HG02970 (cell line): ENCODE data around the gene PLPPR3.
"Not testable (repeated sequence)": the region's sequence is repeated elsewhere in the genome, so short reads cannot be mapped to it uniquely, and the experiment has no call there.

Source experiments
- ATAC-seq: cut with Tn5 transposase; IDR thresholded peaks from one replicate; pipeline ENCODE4 v1.9.1; 2021; ENCODE audit warnings: mild to moderate bottlenecking, moderate library complexity, moderate number of reproducible peaks; ENCODE audit not compliant: unreplicated experiment, low FRiP score

The PLPPR3 gene

DNA sequence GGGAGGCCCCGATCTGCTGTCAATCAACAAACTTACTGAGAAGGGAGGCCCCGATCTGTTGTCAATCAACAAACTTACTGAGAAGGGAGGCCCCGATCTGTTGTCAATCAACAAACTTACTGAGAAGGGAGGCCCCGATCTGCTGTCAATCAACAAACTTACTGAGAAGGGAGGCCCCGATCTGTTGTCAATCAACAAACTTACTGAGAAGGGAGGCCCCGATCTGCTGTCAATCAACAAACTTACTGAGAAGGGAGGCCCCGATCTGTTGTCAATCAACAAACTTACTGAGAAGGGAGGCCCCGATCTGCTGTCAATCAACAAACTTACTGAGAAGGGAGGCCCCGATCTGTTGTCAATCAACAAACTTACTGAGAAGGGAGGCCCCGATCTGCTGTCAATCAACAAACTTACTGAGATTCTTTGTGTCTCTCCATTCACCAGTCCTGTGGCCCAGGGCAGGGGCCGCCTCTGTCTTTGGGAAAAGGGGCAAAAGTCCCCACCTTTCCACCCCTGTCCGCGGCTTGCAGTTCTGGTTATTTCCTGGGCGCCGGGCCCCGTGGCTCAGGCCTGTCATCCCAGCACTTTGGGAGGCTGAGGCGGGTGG, 32.0 kb upstream of the PLPPR3 start:
- not testable (repeated sequence) for ATAC-seq

DNA sequence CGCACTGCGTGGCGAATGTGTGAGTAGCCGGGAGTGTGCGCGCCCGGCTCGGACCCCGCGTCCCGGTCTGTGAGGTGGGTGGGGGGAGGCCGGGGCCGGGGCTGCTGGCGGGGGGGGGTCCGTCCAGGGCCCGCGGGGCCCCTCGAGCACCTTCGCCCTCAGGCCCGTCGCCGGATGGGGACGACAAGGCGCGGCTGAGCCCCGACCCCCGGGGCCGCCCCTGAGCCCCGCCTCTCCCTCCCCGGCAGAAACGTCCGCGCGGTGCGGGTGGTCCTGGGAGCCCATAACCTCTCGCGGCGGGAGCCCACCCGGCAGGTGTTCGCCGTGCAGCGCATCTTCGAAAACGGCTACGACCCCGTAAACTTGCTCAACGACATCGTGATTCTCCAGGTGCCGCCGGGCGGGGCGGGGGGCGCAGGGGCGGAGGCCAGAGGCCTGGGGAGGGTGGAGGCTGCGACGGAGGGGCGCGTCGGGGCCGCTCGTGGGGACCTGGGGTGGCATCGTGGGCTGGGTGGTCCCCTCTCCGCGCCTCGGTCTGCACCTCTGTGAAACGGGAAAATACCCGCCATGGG, 31.3 kb upstream of the PLPPR3 start:
- no peak for ATAC-seq

DNA sequence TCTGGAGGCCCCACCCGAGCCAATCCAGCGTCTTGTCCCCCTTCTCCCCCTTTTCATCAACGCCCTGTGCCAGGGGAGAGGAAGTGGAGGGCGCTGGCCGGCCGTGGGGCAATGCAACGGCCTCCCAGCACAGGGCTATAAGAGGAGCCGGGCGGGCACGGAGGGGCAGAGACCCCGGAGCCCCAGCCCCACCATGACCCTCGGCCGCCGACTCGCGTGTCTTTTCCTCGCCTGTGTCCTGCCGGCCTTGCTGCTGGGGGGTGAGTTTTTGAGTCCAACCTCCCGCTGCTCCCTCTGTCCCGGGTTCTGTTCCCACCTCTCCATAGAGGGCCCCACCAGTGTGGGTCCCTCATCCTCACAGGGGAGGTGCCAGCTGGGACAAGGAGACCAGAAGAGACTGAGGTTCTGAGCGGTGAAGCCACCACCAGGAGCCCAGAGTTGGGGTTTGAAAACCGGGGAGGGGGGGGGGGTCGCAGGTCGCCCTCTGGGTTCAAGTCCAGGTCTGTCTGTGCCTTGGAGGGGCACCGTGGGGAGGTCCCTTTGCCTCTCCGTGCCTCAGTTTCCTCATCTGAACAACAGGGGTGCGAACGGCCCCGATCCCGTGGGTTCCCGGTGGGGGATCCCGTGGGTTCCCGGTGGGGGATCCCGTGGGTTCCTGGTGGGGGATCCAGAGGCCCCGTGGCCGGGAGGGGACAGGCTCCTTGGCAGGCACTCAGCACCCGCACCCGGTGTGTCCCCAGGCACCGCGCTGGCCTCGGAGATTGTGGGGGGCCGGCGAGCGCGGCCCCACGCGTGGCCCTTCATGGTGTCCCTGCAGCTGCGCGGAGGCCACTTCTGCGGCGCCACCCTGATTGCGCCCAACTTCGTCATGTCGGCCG, 30.6 kb upstream of the PLPPR3 start, which contains the start of gene ELANE:
Gene ELANE (plus strand): TSS at position 168 of the 878 bp plus-strand sequence. CDS start 26 bp downstream, at position 194.
- ATAC-seq: no peak

DNA sequence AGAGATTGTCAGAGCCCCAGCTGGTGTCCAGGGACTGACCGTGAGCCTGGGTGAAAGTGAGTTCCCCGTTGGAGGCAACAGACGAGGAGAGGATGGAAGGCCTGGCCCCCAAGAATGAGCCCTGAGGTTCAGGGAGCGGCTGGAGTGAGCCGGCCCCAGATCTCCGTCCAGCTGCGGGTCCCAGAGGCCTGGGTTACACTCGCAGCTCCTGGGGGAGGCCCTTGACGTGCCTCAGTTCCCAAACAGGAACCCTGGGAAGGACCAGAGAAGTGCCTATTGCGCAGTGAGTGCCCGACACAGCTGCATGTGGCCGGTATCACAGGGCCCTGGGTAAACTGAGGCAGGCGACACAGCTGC, 29.2 kb upstream of the PLPPR3 start:
- no peak for ATAC-seq

DNA sequence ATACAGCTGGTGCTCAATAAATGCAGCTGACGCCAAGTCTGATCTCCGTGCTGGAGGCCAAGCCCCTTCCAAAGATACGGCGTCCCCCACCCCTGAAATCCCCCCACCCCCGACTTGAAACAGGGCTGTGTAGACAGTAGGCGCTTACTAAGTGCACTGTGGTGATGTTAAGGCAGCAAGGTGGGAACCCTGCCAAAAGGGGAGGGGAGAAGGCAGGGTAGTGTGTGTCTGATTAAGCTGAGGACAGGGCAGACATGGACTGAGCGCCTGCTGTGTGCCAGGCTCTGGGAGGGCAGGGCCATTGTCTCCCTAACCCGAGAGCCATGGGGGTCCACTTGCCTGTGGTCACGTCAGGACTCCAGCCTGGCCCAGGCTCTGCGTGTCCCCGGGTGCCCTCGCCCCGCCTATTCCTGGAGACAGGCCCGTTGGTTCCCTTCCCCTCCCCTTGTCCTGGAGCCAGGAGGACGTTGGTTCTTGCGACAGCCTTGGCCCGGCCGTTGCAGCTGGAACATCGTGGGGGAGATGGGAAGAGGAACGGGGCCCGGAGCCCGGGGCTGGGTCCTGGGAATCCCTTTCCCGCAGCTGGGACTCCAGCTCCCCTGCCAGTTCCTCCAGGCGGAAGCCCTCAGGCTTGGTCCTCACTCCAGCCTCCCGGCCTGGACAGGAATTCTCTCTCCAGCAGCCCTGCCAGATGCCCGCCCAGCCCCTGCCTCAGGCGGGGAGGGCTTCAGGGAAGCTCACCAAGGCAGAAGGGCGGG, 28.6 kb upstream of the PLPPR3 start:
- ATAC-seq: no peak

DNA sequence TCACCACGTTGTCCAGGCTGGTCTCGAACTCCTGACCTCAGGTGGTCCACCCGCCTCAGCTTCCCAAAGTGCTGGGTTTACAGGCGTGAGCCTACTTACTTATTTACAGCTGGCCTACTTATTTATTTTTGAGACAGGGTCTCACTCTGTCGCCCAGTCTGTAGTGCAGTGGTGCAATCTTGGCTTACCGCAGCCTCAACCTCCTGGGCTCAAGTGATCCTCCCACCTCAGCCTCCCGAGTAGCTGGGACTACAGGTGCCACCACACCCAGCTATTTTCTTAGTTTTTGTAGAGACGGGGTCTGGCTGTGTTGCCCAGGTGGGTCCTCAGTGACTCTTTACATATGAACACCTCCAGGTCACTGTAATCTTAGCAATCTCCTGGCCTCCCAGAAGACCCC, 27.4 kb upstream of the PLPPR3 start:
- ATAC-seq: not testable (repeated sequence)

DNA sequence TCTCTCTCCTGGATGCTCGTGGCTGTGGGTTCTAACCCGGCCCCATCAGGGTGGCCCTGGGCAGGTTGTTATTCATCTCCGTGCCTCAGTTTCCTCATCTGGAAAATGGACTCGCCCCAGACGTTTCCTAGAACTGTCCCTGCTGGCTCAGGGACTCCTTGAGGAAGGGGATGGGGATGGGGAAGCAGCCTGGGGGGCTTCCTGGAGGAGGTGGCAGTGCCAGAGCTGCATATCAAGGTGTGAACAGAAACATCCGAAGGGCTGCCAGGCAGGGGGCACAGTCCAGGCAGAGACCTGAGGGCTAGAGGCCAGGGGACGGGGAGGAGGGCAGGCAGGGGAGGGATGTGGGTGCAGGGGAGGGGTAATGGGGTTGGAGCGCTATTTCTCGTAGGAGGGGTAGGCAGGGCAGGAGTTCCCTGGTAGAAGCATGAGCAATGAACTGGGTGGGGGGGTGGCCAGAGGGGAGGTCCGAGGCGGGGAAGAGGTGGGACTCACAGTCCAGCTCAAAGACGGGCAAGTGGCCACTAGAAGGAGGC, 26.7 kb upstream of the PLPPR3 start:
- ATAC-seq: no peak

DNA sequence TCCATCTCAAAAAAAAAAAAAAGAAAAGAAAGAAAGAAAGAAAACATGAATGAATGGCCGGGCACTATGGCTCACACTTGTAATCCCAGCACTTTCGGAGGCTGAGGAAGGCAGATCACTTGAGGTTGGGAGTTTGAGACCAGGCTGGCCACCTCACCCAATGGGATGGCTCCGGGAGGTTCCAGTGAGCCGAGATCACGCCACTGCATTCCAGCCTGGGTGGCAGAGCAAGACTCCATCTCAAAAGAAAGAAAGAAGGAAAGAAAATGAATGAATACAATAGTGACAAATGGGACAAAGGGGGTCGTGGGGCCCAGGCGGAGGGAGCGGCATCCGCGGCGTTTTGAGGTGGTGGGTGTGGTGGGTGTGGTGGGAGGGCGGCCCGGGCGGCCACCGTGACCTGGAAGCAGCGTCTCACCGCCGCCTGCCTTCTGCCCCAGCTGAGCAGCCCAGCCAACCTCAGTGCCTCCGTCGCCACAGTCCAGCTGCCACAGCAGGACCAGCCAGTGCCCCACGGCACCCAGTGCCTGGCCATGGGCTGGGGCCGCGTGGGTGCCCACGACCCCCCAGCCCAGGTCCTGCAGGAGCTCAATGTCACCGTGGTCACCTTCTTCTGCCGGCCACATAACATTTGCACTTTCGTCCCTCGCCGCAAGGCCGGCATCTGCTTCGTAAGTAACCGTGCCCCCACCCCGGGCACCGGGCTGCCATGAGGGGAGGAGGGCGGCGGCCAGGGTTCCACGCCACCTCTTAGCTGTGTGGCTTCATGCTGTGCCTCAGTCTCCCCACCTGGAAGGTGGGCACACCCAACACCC, 24.2 kb upstream of the PLPPR3 start:
- no peak for ATAC-seq

DNA sequence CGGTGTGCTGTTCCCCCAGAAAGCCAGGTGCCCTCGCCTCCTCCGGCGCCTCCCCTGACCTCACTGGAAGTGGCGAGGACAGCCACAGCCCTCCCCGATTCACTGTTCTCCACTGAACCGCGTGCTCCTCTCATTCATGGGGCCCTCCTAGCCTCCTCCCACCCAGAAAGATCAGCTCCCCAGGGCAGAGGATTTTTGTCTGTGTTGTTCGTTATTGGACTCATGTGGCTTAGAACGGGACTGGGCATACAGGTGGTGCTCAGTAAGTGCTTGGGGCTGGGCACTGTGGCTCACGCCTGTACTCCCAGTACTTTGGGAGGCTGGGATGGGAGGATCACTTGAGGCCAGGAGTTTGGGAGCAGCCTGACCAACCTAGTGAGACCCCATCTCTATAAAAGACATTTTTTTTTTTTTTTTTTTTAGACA, 22.8 kb upstream of the PLPPR3 start:
- ATAC-seq: no peak

DNA sequence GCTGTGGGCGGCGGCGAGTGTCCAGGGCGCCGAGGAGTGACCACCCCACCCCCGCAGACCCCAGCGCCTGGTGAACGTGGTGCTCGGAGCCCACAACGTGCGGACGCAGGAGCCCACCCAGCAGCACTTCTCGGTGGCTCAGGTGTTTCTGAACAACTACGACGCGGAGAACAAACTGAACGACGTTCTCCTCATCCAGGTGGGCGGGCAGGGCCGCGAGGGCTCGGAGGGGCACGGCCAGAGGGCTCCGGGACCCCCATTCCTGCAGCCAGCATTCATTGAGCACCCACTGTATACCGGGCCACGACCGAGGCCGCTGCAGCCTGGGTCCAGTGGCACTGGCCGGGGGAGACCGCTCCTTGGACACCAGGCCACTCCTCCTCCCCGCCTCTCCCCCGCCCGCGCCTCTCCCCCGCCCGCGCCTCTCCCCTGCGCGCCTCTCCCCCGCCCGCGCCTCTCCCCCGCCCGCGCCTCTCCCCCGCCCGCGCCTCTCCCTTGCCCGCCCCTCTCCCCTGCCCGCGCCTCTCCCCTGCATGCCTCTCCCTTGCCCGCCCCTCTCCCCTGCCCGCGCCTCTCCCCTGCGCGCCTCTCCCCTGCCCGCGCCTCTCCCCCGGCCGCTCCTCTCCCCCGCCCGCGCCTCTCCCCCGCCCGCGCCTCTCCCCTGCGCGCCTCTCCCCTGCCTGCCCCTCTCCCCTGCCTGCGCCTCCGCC, 22.2 kb upstream of the PLPPR3 start:
- ATAC-seq: no peak

DNA sequence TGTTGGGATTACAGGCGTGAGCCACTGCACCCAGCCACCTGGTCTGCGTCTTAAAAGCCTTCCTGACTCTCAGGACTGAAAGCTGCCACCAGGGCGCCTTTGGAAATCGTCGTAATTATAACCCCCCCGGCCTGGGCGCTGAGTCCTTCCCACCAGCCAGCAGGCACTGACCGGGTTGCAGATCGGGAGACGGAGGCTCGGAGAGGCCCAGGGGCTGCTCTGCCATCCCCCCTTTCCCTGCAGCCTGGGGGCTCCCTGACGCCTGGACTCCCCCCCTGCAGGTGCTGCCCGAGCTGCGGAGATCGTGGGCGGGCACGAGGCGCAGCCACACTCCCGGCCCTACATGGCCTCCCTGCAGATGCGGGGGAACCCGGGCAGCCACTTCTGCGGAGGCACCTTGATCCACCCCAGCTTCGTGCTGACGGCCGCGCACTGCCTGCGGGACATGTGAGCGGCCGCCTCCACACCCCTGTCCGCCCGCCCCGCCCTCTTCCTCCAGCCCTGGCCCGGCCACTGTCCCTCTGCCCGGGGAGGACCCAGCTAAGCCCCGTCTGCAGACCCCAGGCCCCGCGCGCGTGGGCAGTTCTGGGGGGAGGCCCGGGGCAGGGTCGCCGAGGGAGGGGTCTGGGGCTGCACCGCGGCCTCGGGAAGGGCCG, 21.6 kb upstream of the PLPPR3 start:
- ATAC-seq: no peak

DNA sequence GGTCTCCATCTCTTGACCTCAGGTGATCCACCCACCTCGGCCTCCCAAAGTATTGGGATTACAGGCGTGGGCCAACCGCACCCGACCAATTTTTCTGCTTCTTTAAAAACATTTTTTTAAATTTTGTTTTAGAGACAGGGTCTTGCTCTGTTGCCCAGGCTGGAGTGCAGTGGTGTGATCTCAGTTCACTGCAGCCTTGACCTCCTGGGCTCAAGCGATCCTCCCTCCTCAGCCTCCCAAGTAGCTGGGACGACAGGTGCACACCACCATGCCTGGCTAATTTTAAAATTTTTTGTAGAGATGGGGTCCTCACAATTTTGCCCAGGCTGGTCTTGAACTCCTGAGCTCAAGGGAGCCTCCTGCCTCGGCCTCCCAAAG, 21.0 kb upstream of the PLPPR3 start:
- ATAC-seq: not testable (repeated sequence)

DNA sequence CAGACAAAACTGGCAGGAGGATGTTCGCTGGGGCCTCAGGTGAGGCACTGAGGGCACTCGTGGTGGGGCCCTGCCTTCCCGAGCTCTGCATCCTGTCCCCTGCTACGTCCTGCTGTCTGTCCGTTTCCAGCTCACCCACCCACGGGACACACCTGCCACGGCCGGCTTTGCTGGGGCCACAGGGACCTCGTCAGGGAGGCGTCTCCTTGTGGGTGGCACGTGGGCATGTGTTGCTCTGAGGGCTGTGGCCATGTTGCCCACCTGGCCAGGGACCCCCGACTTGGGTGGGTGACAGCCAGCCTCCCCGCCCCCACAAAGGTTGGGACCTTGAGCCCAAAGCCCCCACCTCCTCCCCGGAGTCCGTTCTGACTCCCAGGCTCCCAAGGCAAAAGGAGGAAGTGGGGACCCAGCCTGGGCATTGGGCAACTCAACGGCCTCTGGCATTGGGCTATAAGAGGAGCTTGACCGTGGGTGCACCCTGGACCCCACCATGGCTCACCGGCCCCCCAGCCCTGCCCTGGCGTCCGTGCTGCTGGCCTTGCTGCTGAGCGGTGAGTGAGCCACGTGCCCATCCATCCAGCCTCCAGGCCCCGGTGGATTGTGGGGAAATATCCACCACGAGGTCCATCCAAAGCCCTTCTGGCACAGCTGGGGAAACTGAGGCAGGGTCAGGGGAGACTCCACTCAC, 18.9 kb upstream of the PLPPR3 start, which contains the start of gene PRTN3:
Gene PRTN3 (plus strand): TSS at position 481 of the 688 bp plus-strand sequence. CDS start 10 bp downstream, at position 491.
- ATAC-seq: no peak

DNA sequence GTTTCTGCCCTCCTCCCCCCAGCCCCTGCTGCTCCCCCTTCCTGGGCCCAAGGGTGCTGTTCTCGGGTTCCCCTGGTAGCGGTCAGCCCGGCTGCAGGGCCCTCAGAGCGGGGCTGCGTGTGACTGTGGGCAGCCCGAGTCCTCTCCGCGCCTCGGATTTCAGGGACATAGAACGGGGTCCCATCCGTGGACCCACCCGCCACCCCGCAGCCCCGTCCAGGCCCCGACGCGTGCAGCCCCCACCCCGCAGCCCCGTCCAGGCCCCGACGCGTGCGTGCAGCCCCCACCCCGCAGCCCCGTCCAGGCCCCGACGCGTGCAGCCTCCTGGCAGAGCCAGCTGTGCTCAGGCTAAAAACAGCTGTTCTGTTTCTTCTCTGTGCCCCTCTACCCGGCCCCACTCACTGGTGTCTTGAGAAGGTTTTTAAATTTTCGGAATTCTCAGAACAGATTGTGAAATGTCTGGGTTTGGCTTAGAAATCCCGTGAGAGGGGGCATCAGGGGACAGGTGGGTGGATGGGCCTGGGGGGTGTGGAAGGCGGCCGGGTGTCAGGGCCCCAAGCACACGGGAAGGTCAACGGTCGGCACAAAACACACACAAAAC, 13.6 kb upstream of the PLPPR3 start:
- ATAC-seq: no peak

DNA sequence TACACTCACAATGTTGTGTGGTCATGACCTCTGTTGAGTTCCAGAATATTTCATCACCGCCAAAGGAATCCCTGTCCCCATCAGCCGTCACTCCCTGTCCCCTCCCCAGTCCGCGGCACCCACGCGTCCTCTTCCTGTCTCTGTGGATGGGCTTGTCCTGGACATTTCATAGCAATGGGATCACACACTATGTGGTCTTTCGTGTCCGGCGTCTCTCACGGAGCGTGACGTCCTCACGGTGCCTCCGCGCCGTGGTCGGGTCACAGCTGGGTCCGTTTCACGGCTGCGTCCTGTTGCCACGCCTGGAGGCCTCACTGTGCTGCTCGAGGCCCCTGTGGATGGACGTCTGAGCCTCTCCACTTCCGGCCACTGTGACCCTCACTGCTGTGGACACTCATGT, 12.5 kb upstream of the PLPPR3 start:
- ATAC-seq: no peak

DNA sequence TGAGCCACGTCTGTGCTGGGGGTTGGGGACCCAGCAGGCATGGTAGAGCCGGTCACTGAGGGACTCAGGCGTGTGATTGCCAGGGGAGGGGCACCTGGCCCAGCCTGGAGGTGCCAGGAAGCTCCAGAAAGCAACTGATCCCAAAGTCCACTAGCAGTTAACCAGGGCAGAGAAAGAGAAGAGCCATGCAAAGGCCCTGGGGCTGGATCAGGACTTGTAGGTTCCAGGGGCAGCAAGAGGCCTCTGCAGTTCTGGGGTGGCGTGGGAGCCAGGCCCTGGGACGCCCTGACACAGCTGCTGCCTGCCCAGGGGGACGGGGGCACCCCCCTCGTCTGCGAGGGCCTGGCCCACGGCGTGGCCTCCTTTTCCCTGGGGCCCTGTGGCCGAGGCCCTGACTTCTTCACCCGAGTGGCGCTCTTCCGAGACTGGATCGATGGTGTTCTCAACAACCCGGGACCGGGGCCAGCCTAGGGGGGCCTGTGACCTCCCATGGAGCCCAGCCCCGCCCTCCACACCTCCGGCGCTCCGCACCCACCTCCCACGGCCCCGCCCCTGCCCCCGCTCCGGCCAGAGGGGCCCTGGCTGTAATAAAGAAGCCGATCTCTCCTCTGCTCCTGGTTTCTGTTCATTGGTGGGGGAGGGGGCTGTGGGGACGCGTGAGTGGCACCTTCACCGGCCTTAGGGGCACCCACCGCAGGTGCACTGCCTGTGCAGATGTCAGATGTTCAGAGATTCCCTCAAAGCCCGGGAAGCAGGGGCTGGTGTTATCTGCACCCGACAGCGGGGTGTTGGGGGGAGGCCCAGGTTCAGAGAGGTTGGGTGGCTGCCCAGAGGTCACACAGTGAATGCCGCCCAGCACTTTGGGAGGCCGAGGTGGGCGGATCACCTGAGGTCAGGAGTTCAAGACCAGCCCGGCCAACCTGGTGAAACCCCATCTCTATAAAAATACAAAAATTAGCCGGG, 9.9 kb upstream of the PLPPR3 start:
- no peak for ATAC-seq
